ENCODE results near the gene IL10RA. TPM values are rescaled to one million over a fixed set of nuclear protein-coding genes. Genes with fewer than 3 reads are reported as not detected.
"Not testable (repeated sequence)": the region's sequence is repeated elsewhere in the genome, so short reads cannot be mapped to it uniquely, and the experiment has no call there.

The IL10RA gene
- total RNA-seq, 1 donor from 2014 or later, result 0.25 TPM

DNA sequence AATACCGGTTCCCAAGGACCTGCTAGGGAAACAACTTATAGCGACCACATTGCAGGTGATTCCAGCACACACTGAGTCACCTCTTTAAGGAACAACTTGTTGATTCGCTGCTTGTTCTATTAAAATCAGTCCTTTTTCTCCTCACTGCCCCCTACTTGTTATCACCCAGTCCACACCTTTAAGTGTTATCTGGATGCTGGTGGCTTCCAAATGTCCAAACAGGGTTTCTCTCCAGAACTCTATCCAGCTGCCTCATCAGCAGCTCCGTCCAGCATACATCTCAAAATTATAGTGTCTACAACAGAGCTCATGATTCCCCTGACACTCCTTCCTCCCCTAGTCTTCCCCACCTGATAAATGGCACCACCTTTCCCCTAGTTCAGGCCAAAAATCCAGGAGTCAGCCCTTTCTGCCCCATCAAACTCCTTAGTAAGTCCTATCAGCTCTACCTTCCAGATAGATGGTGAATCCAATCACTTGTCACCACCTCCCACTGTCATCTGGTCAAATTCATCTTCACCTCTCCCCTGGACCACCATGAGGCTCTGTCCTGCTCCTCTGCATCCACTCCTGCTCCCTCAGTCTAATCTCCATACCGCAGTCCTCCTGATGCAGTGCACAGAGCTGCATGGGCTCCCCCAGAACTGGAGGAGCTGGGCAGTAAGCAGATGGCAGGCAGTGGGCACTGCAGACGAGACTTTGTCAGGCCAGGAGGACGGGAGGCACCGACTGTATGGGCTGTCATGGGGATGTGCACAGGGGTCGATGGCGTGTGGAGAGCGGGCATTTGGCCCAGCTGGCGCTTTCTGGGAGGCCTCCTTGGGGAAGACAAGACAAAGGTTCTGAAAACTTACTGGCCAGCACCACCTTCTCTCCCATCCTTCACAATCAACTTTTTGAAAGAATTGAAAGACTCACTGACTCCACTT is 19.3 kb downstream of the IL10RA start:
- Histone ChIP-seq H3K36me3 (ENCODE audit: control insufficient read depth, insufficient read depth, low read length) (no peaks in the 10 kb centered on the region), H3K4me3 (ENCODE audit: low read depth, low read length) (no peak overlapping the region), H3K27me3 (ENCODE audit: control insufficient read depth, insufficient read depth, low read length) (peaks cover 6% of the 10 kb centered on the region)
- no peak for DNase-seq (ENCODE audit: low read depth)
- TF ChIP-seq, protein P1, sequence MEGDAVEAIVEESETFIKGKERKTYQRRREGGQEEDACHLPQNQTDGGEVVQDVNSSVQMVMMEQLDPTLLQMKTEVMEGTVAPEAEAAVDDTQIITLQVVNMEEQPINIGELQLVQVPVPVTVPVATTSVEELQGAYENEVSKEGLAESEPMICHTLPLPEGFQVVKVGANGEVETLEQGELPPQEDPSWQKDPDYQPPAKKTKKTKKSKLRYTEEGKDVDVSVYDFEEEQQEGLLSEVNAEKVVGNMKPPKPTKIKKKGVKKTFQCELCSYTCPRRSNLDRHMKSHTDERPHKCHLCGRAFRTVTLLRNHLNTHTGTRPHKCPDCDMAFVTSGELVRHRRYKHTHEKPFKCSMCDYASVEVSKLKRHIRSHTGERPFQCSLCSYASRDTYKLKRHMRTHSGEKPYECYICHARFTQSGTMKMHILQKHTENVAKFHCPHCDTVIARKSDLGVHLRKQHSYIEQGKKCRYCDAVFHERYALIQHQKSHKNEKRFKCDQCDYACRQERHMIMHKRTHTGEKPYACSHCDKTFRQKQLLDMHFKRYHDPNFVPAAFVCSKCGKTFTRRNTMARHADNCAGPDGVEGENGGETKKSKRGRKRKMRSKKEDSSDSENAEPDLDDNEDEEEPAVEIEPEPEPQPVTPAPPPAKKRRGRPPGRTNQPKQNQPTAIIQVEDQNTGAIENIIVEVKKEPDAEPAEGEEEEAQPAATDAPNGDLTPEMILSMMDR (IDR thresholded peaks at IDR 0.05; ENCODE audit: insufficient read depth, low read length, poor library complexity, severe bottlenecking), result no peak

DNA sequence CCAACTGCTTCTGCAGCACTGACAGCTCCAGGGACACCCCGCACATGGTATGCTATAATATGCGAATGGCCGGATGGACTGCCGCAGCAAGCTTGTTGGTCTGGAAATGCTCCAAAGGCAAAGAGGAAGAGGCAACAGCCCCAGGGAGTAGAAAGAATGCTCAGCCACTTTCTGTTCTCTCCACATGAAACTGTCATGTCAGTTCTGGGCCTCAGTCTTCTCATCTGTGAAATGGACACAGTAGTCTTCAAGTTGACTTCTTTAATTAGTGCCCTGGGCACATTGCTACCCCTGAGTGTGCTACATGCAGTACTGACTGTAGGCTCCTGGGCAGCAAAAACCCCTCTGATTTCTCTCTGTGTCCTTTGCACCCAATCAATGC is 19.9 kb downstream of the IL10RA start:
- H3K4me3 ChIP-seq (ENCODE audit: low read depth, low read length), result no peak overlapping the region
- TF ChIP-seq, protein P1 (IDR thresholded peaks at IDR 0.05; ENCODE audit: insufficient read depth, low read length, poor library complexity, severe bottlenecking), result no peak
- peaks cover 8% of the 10 kb centered on the region for H3K27me3 ChIP-seq (ENCODE audit: control insufficient read depth, insufficient read depth, low read length)
- DNase-seq (ENCODE audit: low read depth), result no peak
- no peaks in the 10 kb centered on the region for H3K36me3 ChIP-seq (ENCODE audit: control insufficient read depth, insufficient read depth, low read length)

DNA sequence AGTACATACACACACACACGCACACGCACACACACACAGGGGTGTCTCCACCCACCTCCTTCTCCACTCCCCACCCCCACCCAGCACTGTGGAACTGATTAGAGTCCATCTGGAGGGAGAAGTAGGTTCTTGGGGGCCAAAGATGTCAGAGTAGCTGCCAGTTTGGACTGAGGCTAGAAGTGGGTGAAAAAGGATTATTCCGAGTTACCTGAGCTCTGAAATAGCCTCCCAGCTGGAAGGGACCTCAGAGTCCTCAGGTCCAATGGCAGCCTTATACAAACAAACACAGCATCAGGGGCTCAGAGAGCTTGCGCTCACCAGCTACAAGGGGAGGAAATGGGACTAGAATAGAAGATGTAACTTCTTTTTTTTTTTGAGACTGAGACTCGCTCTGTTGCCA is 20.8 kb downstream of the IL10RA start:
- H3K27me3 ChIP-seq (ENCODE audit: control insufficient read depth, insufficient read depth, low read length), result peaks cover 8% of the 10 kb centered on the region
- TF ChIP-seq, protein P1 (IDR thresholded peaks at IDR 0.05; ENCODE audit: insufficient read depth, low read length, poor library complexity, severe bottlenecking), result no peak
- DNase-seq (ENCODE audit: low read depth), result no peak

DNA sequence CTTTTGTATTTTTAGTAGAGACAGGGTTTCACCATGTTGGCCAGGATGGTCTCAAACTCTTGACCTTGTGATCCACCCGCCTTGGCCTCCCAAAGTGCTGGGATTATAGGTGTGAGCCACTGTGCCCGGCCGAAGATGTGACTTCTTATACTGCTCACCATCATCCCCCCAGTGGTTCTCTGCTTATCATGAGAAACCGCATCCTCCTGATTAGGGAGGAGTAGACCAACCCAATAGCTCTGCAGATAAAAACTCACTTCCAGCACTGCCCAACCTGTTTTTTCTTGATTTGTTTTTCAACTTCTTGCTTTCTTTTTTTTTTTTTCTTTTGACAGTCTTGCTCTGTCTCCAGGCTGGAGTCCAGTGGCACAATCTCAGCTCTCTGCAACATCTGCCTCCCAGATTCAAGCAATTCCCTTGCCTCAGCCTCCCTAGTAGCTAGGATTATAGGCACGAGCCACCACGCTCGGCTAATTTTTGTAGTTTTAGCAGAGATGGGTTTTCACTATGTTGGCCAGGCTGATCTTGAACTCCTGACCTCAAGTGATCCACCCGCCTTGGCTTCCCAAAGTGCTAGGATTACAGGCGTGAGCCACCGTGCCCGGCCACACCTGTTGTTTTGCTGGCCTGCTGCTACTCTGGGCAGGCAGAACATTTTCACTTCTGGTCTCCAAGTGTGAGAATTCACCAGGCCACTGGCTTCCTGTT is 21.5 kb downstream of the IL10RA start:
- not testable (repeated sequence) for H3K36me3 ChIP-seq (ENCODE audit: control insufficient read depth, insufficient read depth, low read length); H3K27me3 ChIP-seq (ENCODE audit: control insufficient read depth, insufficient read depth, low read length); H3K4me3 ChIP-seq (ENCODE audit: low read depth, low read length); DNase-seq (ENCODE audit: low read depth)

More for the DNA sequence above, 20.8 kb downstream of the IL10RA start:
- H3K4me3 ChIP-seq (ENCODE audit: low read depth, low read length), result no peak overlapping the region
- H3K36me3 ChIP-seq (ENCODE audit: control insufficient read depth, insufficient read depth, low read length), result no peaks in the 10 kb centered on the region

DNA sequence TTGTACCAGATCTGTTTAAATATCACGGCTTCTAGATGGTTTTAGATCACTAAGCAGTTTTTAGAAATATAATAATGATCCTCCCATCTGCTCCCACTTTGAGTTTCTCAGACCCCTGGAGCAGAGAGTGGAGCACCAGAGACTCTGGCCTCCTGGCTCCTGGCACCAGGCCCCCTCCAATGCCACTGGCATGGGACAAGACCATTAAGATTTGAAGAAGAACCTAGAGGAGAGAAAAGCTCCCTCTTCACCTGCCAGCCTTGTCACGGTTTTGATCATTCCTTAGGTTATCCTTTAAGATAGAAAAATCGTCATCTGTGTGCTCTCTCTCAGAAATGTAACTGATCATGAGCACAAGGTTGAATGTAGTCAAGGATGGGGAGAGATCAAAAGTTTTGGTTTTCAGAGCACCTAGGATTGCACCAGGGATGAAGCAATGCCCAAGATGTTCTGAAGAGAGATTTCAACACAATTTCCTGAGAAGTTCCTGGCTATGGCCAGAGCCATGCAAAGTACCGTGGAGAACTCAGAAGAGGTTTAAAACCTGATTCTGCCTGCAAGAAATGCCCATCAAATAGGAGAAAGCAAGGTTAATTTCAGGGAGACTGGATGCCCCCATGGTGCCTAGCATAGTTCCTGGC is 22.2 kb downstream of the IL10RA start:
- H3K27me3 ChIP-seq (ENCODE audit: control insufficient read depth, insufficient read depth, low read length), result peaks cover 10% of the 10 kb centered on the region
- TF ChIP-seq, protein P1 (IDR thresholded peaks at IDR 0.05; ENCODE audit: insufficient read depth, low read length, poor library complexity, severe bottlenecking), result no peak
- H3K4me3 ChIP-seq (ENCODE audit: low read depth, low read length), result no peak overlapping the region
- no peaks in the 10 kb centered on the region for H3K36me3 ChIP-seq (ENCODE audit: control insufficient read depth, insufficient read depth, low read length)
- DNase-seq (ENCODE audit: low read depth), result no peak
